Nucleus accumbens (tissue), 56 donors: ENCODE results near the gene HEBP2.
A peak's percentile ranks its signal among the peaks of the same experiment; 100 is the strongest.
"Not testable (repeated sequence)": the region's sequence is repeated elsewhere in the genome, so short reads cannot be mapped to it uniquely, and the experiment has no call there.

ENCODE experiments used
- DNase-seq, 56 donors: peaks; one replicate each; lab custom pipeline; 2025; lab: John Stamatoyannopoulos, UW

The HEBP2 gene

GRCh38 chr6:138403801-138404665, at the start of gene HEBP2:
TSS of gene HEBP2 (plus strand) at chr6:138404223. CDS start at chr6:138404496, 273 bp downstream.
- DNase-seq = peak in 54 of 56 donors; percentile 13 to 86 (median 56)

DNA sequence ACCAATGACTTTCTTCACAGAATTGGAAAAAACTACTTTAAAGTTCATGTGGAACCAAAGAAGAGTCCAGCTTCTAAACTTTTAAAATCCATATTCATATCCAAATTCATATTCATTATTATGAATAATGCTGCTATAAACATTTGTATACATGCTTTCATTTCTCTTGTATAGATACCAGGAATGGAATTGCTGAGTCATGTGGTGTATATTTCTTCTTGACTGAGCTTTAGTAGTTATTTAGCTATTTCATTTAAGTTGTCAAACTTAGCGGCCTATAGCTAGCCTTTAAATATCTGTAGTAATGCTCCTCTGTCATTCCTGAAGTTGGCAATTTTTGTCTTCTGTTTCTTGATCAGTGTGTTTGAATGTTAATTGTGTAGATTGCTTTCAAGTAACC, 46.1 kb upstream of the HEBP2 start:
- no peak for DNase-seq

- DNase-seq = not testable (repeated sequence)
Measured at GRCh38 chr6:138368684-138369083, 35.3 kb upstream of the HEBP2 start.

- no peak for DNase-seq
Measured at GRCh38 chr6:138370631-138371451, 33.2 kb upstream of the HEBP2 start.

DNA sequence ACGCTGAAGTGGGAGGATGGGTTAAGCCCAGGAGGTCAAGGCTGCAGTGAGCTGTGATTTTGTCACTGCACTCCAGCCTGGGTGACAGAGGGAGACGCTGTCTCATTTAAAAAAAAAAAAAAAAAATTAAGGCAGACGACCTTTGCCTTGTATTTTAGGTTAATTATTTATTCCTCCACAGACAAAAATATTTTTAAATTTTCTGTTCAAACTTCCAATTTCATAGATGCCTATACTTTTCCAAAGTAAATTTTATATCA, 32.6 kb upstream of the HEBP2 start:
- DNase-seq = no peak

GRCh38 chr6:138371720-138372119, 32.3 kb upstream of the HEBP2 start:
- no peak for DNase-seq

DNA sequence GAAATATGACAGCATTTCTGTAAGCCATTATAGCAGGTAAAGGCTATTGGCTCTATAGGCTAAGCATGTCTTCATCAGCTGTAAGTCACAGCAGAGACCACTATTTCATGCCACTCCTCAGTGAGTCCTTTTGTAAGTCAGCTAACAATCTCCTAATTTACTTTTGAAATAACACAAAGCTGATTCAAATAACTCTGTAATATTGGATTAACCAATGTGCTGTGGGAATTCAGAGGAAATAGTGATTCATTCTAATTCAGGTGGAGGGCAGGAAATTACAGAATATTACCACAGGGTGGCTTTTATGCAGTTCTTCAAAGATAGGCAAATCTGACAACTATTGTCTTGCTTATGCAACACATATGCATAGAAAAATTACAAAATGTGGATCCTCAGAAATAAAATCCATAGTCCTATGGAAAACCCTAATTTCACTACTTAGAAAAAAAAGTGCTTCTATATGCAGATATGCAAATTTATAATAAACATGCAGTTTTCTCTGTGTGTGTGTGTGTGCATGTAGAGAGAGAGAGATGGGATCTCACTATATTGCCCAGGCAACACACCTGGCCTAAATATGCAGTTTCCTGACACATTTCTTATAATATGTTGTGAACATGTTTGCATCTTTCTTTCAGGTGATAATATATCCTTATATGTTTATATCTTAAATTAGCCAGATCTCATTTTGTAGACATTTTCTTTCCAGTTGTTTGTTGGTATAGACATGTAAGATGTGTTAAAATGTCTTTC, 31.1 kb upstream of the HEBP2 start:
- DNase-seq = no peak

DNA sequence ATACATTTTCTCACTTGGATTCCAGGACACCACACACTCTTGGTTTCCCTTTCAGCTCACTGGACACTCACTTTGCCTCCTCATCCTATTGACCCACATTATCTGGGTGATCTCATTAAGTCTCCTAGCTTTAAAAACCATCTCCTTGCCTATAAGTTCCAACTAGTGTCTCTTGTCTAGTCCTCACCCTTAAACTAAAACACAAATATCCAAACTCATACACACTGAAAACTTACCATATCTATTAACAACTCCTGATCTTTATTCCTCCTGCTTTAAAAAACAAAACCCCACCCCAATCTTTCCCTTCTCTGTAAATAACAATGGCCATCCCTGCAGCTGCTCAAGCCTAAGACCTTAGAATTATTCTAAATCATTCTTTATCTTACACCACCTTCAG, 29.8 kb upstream of the HEBP2 start:
- no peak for DNase-seq

GRCh38 chr6:138374815-138375214, 29.2 kb upstream of the HEBP2 start:
- DNase-seq = no peak

- no peak for DNase-seq
Measured at GRCh38 chr6:138377042-138377441, 27.0 kb upstream of the HEBP2 start.

- DNase-seq = peak in 1 of 56 donors; percentile 4
Measured at GRCh38 chr6:138377844-138378243, 26.2 kb upstream of the HEBP2 start, which contains the start of gene SMIM28. TSS of gene SMIM28 (plus strand) at chr6:138377905. CDS start at chr6:138378073, 168 bp downstream.

- no peak for DNase-seq
Measured at GRCh38 chr6:138378463-138378862, 25.6 kb upstream of the HEBP2 start.

DNA sequence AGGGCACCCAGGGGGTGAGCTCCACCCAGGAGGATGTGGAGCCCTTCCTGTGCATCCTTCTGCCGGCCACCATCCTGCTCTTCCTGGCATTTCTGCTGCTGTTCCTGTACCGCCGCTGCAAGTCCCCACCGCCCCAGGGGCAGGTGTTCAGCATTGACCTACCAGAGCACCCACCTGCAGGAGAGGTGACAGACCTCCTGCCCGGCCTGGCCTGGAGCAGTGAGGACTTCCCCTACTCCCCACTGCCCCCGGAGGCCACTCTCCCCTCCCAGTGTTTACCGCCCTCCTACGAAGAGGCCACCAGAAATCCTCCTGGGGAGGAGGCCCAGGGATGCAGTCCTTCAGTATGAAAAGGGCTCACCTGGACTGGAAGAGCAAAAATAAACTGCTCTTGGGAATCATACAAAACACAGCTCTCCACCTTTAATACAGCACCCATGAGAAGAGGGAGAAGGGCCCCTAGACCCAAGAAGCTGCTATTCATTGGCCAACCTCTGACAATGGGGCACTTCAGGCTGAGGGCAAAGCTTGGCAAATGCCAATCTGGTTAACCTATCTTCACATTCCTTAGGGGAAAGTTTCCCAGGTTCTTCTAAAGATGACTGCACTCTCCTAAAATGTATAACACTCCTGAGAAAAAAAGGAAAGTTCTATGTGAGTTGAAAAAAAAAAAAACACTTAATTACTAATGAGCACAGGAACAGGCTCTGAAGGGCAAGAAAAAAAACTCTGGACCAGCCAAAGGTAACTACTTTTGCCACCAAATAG, 21.3 kb upstream of the HEBP2 start:
- DNase-seq = no peak

GRCh38 chr6:138383776-138384175, 20.2 kb upstream of the HEBP2 start:
- no peak for DNase-seq

DNA sequence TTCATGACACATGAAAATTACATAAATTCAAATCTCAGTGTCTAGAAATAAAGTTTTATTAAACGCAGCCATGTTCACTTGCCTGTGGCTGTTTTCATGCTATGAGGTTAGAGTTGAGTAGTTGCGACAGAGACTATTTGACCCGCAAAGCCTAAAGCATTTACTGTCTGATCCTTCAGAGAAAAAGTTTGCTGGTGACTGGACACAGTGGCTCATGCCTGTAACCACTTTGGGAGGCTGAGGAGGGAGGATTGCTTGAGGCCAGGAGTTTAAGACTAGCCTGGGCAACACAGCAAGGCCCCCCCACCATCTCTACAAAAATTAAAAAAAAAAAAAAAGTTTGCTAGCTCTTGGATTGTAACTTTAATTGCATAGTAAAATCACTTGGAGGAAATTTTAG, 17.1 kb upstream of the HEBP2 start:
- no peak for DNase-seq

DNA sequence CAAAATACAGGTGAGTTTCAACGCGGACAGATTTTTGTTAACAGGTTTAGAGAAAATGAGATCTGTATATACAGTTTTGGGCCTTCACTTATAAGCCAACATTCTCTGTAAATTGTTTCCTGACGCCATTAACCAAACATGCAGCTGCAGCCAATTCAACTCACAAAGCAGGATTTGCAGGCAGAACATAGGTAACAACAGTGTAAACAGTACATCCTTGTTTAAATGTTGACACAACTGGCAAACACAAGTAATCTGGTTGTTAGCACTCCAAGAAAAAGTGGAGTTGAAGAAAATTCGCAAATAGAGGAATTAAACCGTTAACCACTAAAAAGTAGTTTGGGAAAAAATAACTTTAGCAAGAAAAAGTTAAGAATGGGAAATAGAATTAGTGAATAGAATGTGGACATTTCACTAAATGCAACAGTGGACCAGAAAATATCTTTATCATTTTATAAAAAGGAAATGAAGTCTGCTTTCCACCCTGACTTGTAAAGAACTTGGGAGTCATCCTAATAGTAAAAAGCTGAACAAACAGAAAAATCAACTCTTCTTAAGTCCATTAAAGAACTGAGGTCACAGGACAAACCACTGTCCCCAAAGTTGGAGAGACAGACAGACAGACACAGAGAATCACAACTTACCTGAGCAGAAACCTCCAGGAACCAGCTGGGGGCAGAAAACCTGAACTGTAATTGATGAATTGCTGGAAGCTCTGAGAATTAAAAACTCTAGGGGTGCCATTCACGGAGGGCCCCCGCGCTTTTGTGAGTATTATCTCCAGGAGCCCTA, 16.2 kb upstream of the HEBP2 start:
- no peak for DNase-seq

- no peak for DNase-seq
Measured at GRCh38 chr6:138389551-138389950, 14.5 kb upstream of the HEBP2 start.

DNA sequence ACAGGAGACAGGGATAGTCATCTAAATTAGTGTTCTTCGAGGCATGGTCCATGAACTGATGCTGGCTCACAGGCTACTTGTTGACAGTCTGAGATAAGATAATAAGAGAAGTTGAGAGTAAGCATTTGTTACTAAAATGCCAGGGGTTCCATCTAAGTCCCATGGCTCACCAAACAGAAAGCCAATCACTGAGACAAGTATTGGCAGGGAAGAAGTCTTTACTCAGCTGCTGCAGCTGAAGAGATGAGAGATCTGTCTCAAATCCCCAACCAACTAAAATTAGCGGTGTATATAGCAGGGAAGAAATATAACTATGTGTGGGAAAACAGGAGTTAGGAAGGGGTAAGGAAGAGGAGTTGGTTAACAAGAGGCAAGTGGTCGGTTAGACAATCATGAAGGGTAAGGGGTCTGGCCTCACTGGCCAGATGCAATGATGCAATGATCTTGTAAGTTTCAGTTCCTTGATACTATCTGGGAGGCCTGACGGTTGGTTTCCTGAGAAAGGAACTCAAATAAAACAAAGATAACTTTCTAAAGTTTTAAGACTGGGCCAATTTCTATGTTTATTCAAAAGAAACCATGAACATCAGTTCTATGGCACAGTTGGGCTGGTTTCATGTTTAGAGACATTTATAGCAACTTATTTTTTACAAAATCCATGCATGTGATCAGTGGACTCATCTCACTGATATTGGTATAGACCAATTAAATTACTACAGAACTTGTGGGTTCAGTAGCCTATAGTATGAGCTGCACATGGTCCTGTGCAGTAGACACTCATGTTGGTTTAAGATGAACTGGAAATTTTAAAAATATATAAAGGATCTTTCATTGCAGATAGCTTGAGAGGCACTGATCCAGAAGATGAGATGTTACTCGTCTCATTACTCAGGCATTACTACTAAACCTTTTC, 9.9 kb upstream of the HEBP2 start:
- DNase-seq = no peak
